OCI-LY3 (cell line): ENCODE measurements around the gene TNFRSF21.

ENCODE experiments used
- CTCF ChIP-seq: fragments of 200-600, 300-600 bp; sonication (generic); IDR thresholded peaks from 2 replicates; pipeline ENCODE4 v1.5.1; 2014; ENCODE audit warnings: antibody characterized with exemption, low read length, low read depth
- EZH2phosphoT487 ChIP-seq: fragments of 200-600 bp; shearing (Covaris generic); IDR thresholded peaks from 2 replicates; pipeline ENCODE4 v1.6.1; 2018; ENCODE audit warnings: antibody characterized with exemption, mixed run types, low read depth

GRCh38 chr6:47229255-47229654, 80.5 kb downstream of the TNFRSF21 start:
- TF ChIP-seq CTCF (no peak), EZH2phosphoT487 (no peak)
